A673 (cell line): Measurements from ENCODE around the gene SPATA16. TPM values are rescaled to one million over a fixed set of nuclear protein-coding genes. Genes with fewer than 3 reads are reported as not detected.

Experiments used
- BruUV-seq: library from RNA; stranded (reverse); fragments of 400-500 nt; replicated peaks from 2 replicates; lab custom pipeline; 2021; lab: Mats Ljungman, UMichigan
- CTCF ChIA-PET: fragments of 300-600 bp; sonication (Branson Sonifier 250); formaldehyde crosslinking; loops from one replicate; lab custom pipeline; 2022; ENCODE audit warnings: antibody characterized with exemption; lab: Charles Lee
- POLR2A ChIA-PET: fragments of 300-600 bp; sonication (Branson Sonifier 250); formaldehyde crosslinking; loops from one replicate; lab custom pipeline; 2022; ENCODE audit warnings: antibody characterized with exemption; ENCODE audit not compliant: low non-redundant PET; lab: Charles Lee
- DNase-seq: peaks from one replicate; pipeline ENCODE4 v3.0.0-alpha.2; 2015; ENCODE audit warnings: low spot score
- H3K27ac ChIP-seq: fragments of 200-600 bp; sonication (generic); 2 replicates; pipeline ENCODE4 v1.5.1; 2016; ENCODE audit warnings: mixed run types, low read depth, mild to moderate bottlenecking, mixed read lengths, antibody characterized with exemption, low read length; ENCODE audit not compliant: poor library complexity, severe bottlenecking
- H3K27me3 ChIP-seq: fragments of 200-600 bp; sonication (generic); replicated peaks from 2 replicates; pipeline ENCODE4 v1.6.1; 2017; ENCODE audit warnings: mixed run types, low read depth, mild to moderate bottlenecking, mixed read lengths, antibody characterized with exemption, low read length; ENCODE audit not compliant: insufficient read depth, poor library complexity
- H3K36me3 ChIP-seq: fragments of 200-600 bp; sonication (generic); 2 replicates; pipeline ENCODE4 v1.6.1; 2016; ENCODE audit warnings: mixed run types, mild to moderate bottlenecking, mixed read lengths, antibody characterized with exemption, low read length; ENCODE audit not compliant: insufficient read depth, poor library complexity, severe bottlenecking
- H3K4me1 ChIP-seq: fragments of 200-600 bp; sonication (generic); 2 replicates; pipeline ENCODE4 v1.6.1; 2017; ENCODE audit warnings: mixed run types, mild to moderate bottlenecking, mixed read lengths, antibody characterized with exemption, low read length; ENCODE audit not compliant: insufficient read depth, poor library complexity, severe bottlenecking
- H3K4me3 ChIP-seq: fragments of 200-600 bp; sonication (generic); 2 replicates; pipeline ENCODE4 v1.5.1; 2016; ENCODE audit warnings: low read depth, mixed run types, mild to moderate bottlenecking, mixed read lengths, low read length; ENCODE audit not compliant: poor library complexity, severe bottlenecking
- H3K9me3 ChIP-seq: fragments of 200-600 bp; sonication (generic); 2 replicates; pipeline ENCODE4 v1.6.1; 2016; ENCODE audit warnings: mixed run types, low read depth, mild to moderate bottlenecking, mixed read lengths, antibody characterized with exemption, low read length; ENCODE audit not compliant: poor library complexity, severe bottlenecking
- CTCF ChIP-seq: fragments of 300-800, 200-600 bp; sonication (generic); conservative IDR thresholded peaks from 2 replicates; pipeline ENCODE4 v1.5.1; 2017; ENCODE audit warnings: low read depth, mild to moderate bottlenecking, antibody characterized with exemption, low read length, moderate library complexity, mixed read lengths
- EZH2 ChIP-seq: fragments of 200-600 bp; sonication (generic); IDR thresholded peaks from 2 replicates; pipeline ENCODE4 v1.6.1; 2017; ENCODE audit warnings: borderline replicate concordance, low read depth, mild to moderate bottlenecking, mixed read lengths, antibody characterized with exemption, low read length; ENCODE audit not compliant: poor library complexity, severe bottlenecking
- intact Hi-C: fragments of 100-400 bp; cut with micrococcal nuclease; formaldehyde crosslinking; loops from one replicate; pipeline ENCODE4 v1.10.0; 2022; ENCODE audit not compliant: unreplicated experiment
- total RNA-seq: library from RNA; stranded (reverse); gene quantifications from 2 replicates; pipeline ENCODE4 v1.2.3, GENCODE V29; 2021

SPATA16 gene
- total RNA-seq, 1 experiment from 2014 or later: not detected

DNA sequence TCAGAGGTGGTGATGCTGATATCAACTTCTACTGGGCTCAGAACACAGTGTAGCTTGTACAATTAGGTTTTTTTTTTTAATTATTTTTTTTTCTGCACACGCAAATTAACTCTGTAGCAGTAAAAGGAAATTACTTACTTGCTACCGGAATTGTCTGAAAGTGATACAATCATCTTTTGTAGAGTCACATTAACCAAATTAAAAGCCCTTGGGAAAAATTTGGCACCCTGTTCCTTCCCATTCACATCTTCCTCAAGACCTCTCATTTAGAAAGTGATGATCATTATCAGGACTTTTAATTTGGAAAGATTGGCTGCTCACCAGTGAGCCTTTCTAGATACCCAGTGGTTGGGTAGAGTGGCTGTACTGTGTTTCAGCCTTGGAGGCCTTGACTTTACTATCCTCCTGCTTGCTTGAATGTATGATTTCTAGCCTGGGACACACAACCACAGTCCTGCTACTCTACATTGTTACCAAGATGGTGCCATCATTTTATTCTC lies 232.2 kb downstream of the SPATA16 start:
- H3K27ac ChIP-seq: no peak overlapping the region
- POLR2A ChIA-PET: no interaction called here
- BruUV-seq: no TSS peak
- intact Hi-C loops: no loop called here
- H3K9me3 ChIP-seq: no peaks in the 10 kb centered on the region
- H3K36me3 ChIP-seq: no peaks in the 10 kb centered on the region
- no peaks in the 10 kb centered on the region for H3K27me3 ChIP-seq
- DNase-seq: peak; percentile 30
- TF ChIP-seq EZH2 (no peak), CTCF (no peak)
- no peak overlapping the region for H3K4me3 ChIP-seq
- CTCF ChIA-PET: no interaction called here
- H3K4me1 ChIP-seq: peaks cover 24% of the 10 kb centered on the region

- ChIA-PET POLR2A (no interaction called here), CTCF (no interaction called here)
- H3K4me1 ChIP-seq: peaks cover 30% of the 10 kb centered on the region
- H3K36me3 ChIP-seq: no peaks in the 10 kb centered on the region
- H3K27me3 ChIP-seq: no peaks in the 10 kb centered on the region
- no peak for DNase-seq
- BruUV-seq: no TSS peak
- H3K27ac ChIP-seq: no peak overlapping the region
- H3K9me3 ChIP-seq: no peaks in the 10 kb centered on the region
- TF ChIP-seq CTCF: no peak
- no peak for TF ChIP-seq EZH2
- no peak overlapping the region for H3K4me3 ChIP-seq
- intact Hi-C loops: no loop called here
Measured at GRCh38 chr3:172905451-172905850, 235.6 kb downstream of the SPATA16 start.

GRCh38 chr3:172904711-172905373 lies 236.2 kb downstream of the SPATA16 start:
- Histone ChIP-seq H3K9me3 (no peaks in the 10 kb centered on the region), H3K27me3 (no peaks in the 10 kb centered on the region), H3K4me1 (peaks cover 30% of the 10 kb centered on the region), H3K4me3 (no peak overlapping the region), H3K36me3 (no peaks in the 10 kb centered on the region), H3K27ac (no peak overlapping the region)
- POLR2A ChIA-PET: no interaction called here
- no TSS peak for BruUV-seq
- CTCF ChIA-PET: no interaction called here
- peak; percentile 53 for DNase-seq
- intact Hi-C loops: no loop called here
- TF ChIP-seq CTCF (no peak), EZH2 (no peak)
